Measurements from ENCODE around the gene FTH1. TPM values are rescaled to one million over a fixed set of nuclear protein-coding genes. Genes with fewer than 3 reads are reported as not detected.
A peak's percentile ranks its signal among the peaks of the same experiment; 100 is the strongest.

The FTH1 gene
- total and polyA plus RNA-seq, 2 of the 13 experiments (the other 11 are each of a cell fraction or from before 2014, with no cell fraction given), result 607 to 760 TPM

- TF ChIP-seq TFAP4 (IDR thresholded peaks at IDR 0.05; ENCODE audit: borderline replicate concordance, low read depth) (peak; percentile 61; the same call in 1 of the 2 replicates), ZIK1 (CRISPR knock-in tag; IDR thresholded peaks at IDR 0.05; ENCODE audit: borderline replicate concordance, low read depth) (peak; percentile 72; the same call in 1 of the 2 replicates), SALL1 (CRISPR knock-in tag; IDR thresholded peaks at IDR 0.05) (peak; percentile 77), REST (IDR thresholded peaks at IDR 0.05; ENCODE audit: borderline replicate concordance in 1 of 2, low read depth in 1 of 2, low read length in 2 of 2) (no peak), ELF1 (CRISPR knock-in tag; IDR thresholded peaks at IDR 0.05) (no peak; the same call in 1 of the 2 replicates), NPAS2 (CRISPR knock-in tag; IDR thresholded peaks at IDR 0.05; ENCODE audit: borderline replicate concordance) (no peak), ZNF724P (CRISPR knock-in tag; IDR thresholded peaks at IDR 0.05; ENCODE audit: borderline replicate concordance) (no peak), MEIS2 (CRISPR knock-in tag; IDR thresholded peaks at IDR 0.05) (peak; percentile 17; the same call in 1 of the 2 replicates), ZNF441 (CRISPR knock-in tag; IDR thresholded peaks at IDR 0.05; ENCODE audit: borderline replicate concordance) (0 out of 2 replicates have a peak, but pooled peaks have one; percentile 20), MYC (CRISPR knock-in tag; IDR thresholded peaks at IDR 0.05; ENCODE audit: borderline replicate concordance) (peak; percentile 80), NFYB (CRISPR knock-in tag; IDR thresholded peaks at IDR 0.05) (no peak), ZBTB37 (CRISPR knock-in tag; IDR thresholded peaks at IDR 0.05) (0 out of 2 replicates have a peak, but pooled peaks have one; percentile 57), NR2F6 (IDR thresholded peaks at IDR 0.05) (peak; percentile 41; the same call in 1 of the 2 replicates), NR2F6 (CRISPR knock-in tag; IDR thresholded peaks at IDR 0.05) (peak; percentile 67), SMAD3 (CRISPR knock-in tag; IDR thresholded peaks at IDR 0.05) (0 out of 2 replicates have a peak, but pooled peaks have one; percentile 15), GFI1 (CRISPR knock-in tag; IDR thresholded peaks at IDR 0.05; ENCODE audit: borderline replicate concordance) (peak; percentile 68), MTA1 (CRISPR knock-in tag; IDR thresholded peaks at IDR 0.05; ENCODE audit: borderline replicate concordance) (0 out of 2 replicates have a peak, but pooled peaks have one; percentile 38), AFF4 (CRISPR knock-in tag; IDR thresholded peaks at IDR 0.05) (peak; percentile 82; the same call in 1 of the 2 replicates), RXRB (CRISPR knock-in tag; IDR thresholded peaks at IDR 0.05; ENCODE audit: borderline replicate concordance) (peak; percentile 57; the same call in 1 of the 2 replicates)
These were observed 4.0 kb upstream of the FTH1 start (continued) for GRCh38 chr11:61971248-61972111.

Measured in HepG2 (cell line).